Panc1 (cell line): Measurements from ENCODE around the gene TUBGCP3. TPM values are rescaled to one million over a fixed set of nuclear protein-coding genes. Genes with fewer than 3 reads are reported as not detected.

Experiments used
- ATAC-seq: fragments of 200-7000 bp; cut with Tn5 transposase; 2 replicates; pipeline ENCODE4 v1.9.1; 2020; ENCODE audit warnings: mild to moderate bottlenecking, moderate library complexity
- BruUV-seq: library from RNA; stranded (reverse); fragments of 400-500 nt; replicated peaks from 2 replicates; lab custom pipeline; 2021; lab: Mats Ljungman, UMichigan
- CTCF ChIA-PET: fragments of 300-600 bp; sonication (Branson Sonifier 250); formaldehyde crosslinking; loops from one replicate; lab custom pipeline; 2022; ENCODE audit warnings: antibody characterized with exemption; lab: Charles Lee
- POLR2A ChIA-PET: fragments of 300-600 bp; sonication (Branson Sonifier 250); formaldehyde crosslinking; loops from one replicate; lab custom pipeline; 2022; ENCODE audit warnings: antibody characterized with exemption; lab: Charles Lee
- DNase-seq: peaks from one replicate; pipeline ENCODE4 v3.0.0-alpha.2; 2010; ENCODE audit warnings: low read depth, low spot score
- H3K27ac ChIP-seq: 2 replicates; pipeline ENCODE4 v1.5.1; 2011; ENCODE audit warnings: mild to moderate bottlenecking, low read length, inconsistent platforms
- H3K27me3 ChIP-seq: fragments of 200-500 bp; sonication (Bioruptor generic); 2 replicates; pipeline ENCODE4 v1.6.0; 2014; ENCODE audit warnings: low read length, inconsistent platforms; ENCODE audit not compliant: control insufficient read depth, insufficient read depth
- H3K36me3 ChIP-seq: fragments of 200-500 bp; sonication (Bioruptor generic); 2 replicates; pipeline ENCODE4 v1.5.1; 2014; ENCODE audit warnings: inconsistent platforms, mild to moderate bottlenecking, low read length, moderate library complexity; ENCODE audit not compliant: control insufficient read depth, insufficient read depth
- H3K4me1 ChIP-seq: 2 replicates; pipeline ENCODE4 v1.5.1; 2011; ENCODE audit warnings: inconsistent platforms, mild to moderate bottlenecking, low read length, moderate library complexity; ENCODE audit not compliant: control insufficient read depth, insufficient read depth
- H3K4me3 ChIP-seq, 2 experiments: 2 replicates each; pipeline ENCODE4 v1.5.1; 2011 to 2012; ENCODE audit warnings: low read depth in 2 of 2, low read length in 2 of 2, mild to moderate bottlenecking in 2 of 2, inconsistent platforms in 1 of 2, moderate library complexity in 1 of 2
- H3K9me3 ChIP-seq: fragments of 200-500 bp; sonication (Bioruptor generic); 2 replicates; pipeline ENCODE4 v1.5.1; 2014; ENCODE audit warnings: low read depth, mild to moderate bottlenecking, inconsistent platforms, low read length, moderate library complexity; ENCODE audit not compliant: control insufficient read depth, insufficient read depth
- POLR2AphosphoS5 ChIP-seq: IDR thresholded peaks from 2 replicates; pipeline ENCODE4 v1.6.1; 2012; ENCODE audit warnings: mild to moderate bottlenecking, low read depth, low read length, moderate library complexity
- SIN3A ChIP-seq: IDR thresholded peaks from 2 replicates; pipeline ENCODE4 v1.6.1; 2012; ENCODE audit warnings: low read depth, mild to moderate bottlenecking, low read length, moderate library complexity, borderline replicate concordance; ENCODE audit not compliant: insufficient read depth
- TCF7L2 ChIP-seq: IDR thresholded peaks from 2 replicates; pipeline ENCODE4 v1.6.1; 2011; ENCODE audit warnings: mild to moderate bottlenecking, low read depth, low read length, inconsistent platforms
- in situ Hi-C: cut with HindIII; loops from 2 replicates; pipeline ENCODE4 v1.10.0; 2016; ENCODE audit warnings: low sequenced_read_pairs, low pct_unique_long_range_greater_than_20kb
- intact Hi-C: fragments of 100-400 bp; cut with micrococcal nuclease; formaldehyde crosslinking; loops from one replicate; pipeline ENCODE4 v1.10.0; 2022; ENCODE audit not compliant: unreplicated experiment
- total RNA-seq: library from RNA; stranded (reverse); gene quantifications from one replicate; pipeline ENCODE4 v1.2.1, GENCODE V29; 2021; ENCODE audit not compliant: unreplicated experiment
- TF ChIP-seq, protein P1 (sequence below), 2 experiments: IDR thresholded peaks; 2 replicates each; pipeline ENCODE4 v1.6.1; 2011 to 2012; ENCODE audit warnings: low read depth in 2 of 2, control low read depth in 1 of 2, low read length in 1 of 2, mild to moderate bottlenecking in 1 of 2, moderate library complexity in 1 of 2; ENCODE audit not compliant: insufficient read depth in 1 of 2
- TF ChIP-seq, protein P2 (sequence below): fragments of 450-650 bp; IDR thresholded peaks from 2 replicates; pipeline ENCODE4 v1.5.1; 2017; ENCODE audit warnings: mild to moderate bottlenecking

Gene TUBGCP3
- total RNA-seq, 1 experiment from 2014 or later, result 28.4 TPM

DNA sequence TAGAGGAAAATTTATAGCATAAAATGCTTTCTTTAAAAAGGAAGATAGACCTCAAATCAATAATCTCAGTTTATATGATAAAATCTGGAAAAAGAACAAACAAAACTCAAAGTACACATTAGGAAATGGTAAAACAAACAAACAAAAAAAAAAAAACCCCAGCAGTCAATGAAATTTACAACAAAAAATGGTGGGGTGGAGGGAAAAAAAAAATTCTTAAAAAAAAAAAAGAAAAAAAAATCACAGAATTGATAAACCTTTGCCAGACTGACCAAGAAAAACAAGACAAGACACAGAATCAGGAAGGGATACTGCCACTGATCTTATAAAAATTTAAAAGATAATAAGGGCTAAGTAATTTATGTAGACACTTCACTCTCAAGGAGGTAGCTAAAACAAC, 11.2 kb downstream of the TUBGCP3 start:
- ChIA-PET POLR2A (no interaction called here), CTCF (interaction anchor here (0.7 kb wide), 1 partner anchor 25 kb away, joined by 7 read pairs; no protein-coding TSS in a partner anchor)
- no peak for TF ChIP-seq POLR2AphosphoS5
- no peak for TF ChIP-seq SIN3A
- TF ChIP-seq, protein P1, sequence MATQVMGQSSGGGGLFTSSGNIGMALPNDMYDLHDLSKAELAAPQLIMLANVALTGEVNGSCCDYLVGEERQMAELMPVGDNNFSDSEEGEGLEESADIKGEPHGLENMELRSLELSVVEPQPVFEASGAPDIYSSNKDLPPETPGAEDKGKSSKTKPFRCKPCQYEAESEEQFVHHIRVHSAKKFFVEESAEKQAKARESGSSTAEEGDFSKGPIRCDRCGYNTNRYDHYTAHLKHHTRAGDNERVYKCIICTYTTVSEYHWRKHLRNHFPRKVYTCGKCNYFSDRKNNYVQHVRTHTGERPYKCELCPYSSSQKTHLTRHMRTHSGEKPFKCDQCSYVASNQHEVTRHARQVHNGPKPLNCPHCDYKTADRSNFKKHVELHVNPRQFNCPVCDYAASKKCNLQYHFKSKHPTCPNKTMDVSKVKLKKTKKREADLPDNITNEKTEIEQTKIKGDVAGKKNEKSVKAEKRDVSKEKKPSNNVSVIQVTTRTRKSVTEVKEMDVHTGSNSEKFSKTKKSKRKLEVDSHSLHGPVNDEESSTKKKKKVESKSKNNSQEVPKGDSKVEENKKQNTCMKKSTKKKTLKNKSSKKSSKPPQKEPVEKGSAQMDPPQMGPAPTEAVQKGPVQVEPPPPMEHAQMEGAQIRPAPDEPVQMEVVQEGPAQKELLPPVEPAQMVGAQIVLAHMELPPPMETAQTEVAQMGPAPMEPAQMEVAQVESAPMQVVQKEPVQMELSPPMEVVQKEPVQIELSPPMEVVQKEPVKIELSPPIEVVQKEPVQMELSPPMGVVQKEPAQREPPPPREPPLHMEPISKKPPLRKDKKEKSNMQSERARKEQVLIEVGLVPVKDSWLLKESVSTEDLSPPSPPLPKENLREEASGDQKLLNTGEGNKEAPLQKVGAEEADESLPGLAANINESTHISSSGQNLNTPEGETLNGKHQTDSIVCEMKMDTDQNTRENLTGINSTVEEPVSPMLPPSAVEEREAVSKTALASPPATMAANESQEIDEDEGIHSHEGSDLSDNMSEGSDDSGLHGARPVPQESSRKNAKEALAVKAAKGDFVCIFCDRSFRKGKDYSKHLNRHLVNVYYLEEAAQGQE (IDR thresholded peaks at IDR 0.05; ENCODE audit: insufficient read depth in 1 of 2, low read depth in 2 of 2, low read length in 1 of 2), result no peak
- TF ChIP-seq, protein P2, sequence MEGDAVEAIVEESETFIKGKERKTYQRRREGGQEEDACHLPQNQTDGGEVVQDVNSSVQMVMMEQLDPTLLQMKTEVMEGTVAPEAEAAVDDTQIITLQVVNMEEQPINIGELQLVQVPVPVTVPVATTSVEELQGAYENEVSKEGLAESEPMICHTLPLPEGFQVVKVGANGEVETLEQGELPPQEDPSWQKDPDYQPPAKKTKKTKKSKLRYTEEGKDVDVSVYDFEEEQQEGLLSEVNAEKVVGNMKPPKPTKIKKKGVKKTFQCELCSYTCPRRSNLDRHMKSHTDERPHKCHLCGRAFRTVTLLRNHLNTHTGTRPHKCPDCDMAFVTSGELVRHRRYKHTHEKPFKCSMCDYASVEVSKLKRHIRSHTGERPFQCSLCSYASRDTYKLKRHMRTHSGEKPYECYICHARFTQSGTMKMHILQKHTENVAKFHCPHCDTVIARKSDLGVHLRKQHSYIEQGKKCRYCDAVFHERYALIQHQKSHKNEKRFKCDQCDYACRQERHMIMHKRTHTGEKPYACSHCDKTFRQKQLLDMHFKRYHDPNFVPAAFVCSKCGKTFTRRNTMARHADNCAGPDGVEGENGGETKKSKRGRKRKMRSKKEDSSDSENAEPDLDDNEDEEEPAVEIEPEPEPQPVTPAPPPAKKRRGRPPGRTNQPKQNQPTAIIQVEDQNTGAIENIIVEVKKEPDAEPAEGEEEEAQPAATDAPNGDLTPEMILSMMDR, result no peak
- no peak for TF ChIP-seq TCF7L2
- Histone ChIP-seq H3K36me3 (no peaks in the 10 kb centered on the region), H3K9me3 (no peaks in the 10 kb centered on the region), H3K4me3 (no peak overlapping the region), H3K4me1 (peaks cover 7% of the 10 kb centered on the region), H3K27ac (no peak overlapping the region), H3K27me3 (no peaks in the 10 kb centered on the region)
- ATAC-seq (no peak), DNase-seq (no peak)
- intact Hi-C loops, result no loop called here
- BruUV-seq, result no TSS peak
- in situ Hi-C loops, result no loop called here

DNA sequence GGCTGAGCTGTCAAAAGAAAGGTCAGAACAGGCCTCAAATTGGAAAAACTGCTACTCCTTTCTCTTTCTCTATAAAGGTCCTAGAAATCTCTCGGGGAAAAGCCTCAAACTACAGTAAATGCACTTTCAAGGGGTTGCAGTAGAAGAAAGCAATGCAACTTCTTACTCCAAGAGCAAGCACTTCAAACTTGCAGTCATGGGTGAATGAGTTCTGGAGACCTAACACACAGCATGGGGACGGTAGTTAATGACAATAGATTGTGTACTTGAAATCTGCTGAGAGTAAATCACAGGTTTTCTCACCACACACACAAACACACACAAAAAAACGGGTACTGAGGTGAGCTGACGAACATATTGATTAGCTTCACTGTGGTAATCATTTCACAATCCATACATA, 11.8 kb downstream of the TUBGCP3 start:
- ChIA-PET POLR2A (no interaction called here), CTCF (no interaction called here)
- Histone ChIP-seq H3K27me3 (no peaks in the 10 kb centered on the region), H3K4me3 (no peak overlapping the region), H3K4me1 (peaks cover 7% of the 10 kb centered on the region), H3K36me3 (no peaks in the 10 kb centered on the region), H3K9me3 (no peaks in the 10 kb centered on the region), H3K27ac (no peak overlapping the region)
- no TSS peak for BruUV-seq
- TF ChIP-seq, protein P1 (IDR thresholded peaks at IDR 0.05; ENCODE audit: insufficient read depth in 1 of 2, low read depth in 2 of 2, low read length in 1 of 2), result no peak
- TF ChIP-seq SIN3A (no peak), POLR2AphosphoS5 (no peak), TCF7L2 (no peak)
- TF ChIP-seq, protein P2, result no peak
- ATAC-seq, result no peak
- in situ Hi-C loops, result no loop called here
- intact Hi-C loops, result no loop called here
- DNase-seq, result no peak
